GM21447 (cell line): ENCODE data around the gene ZNHIT2.

Source experiments
- ATAC-seq: cut with Tn5 transposase; IDR thresholded peaks from one replicate; pipeline ENCODE4 v1.9.1; 2021; ENCODE audit not compliant: unreplicated experiment

The ZNHIT2 gene

GRCh38 chr11:65134240-65134951, 16.9 kb upstream of the ZNHIT2 start, which contains the start of gene SYVN1:
Gene SYVN1, minus strand, starts transcription at chr11:65134519. Its CDS starts 918 bp downstream, at chr11:65133601.
- ATAC-seq, result peak; percentile 52

GRCh38 chr11:65133724-65134123, 16.2 kb upstream of the ZNHIT2 start:
- no peak for ATAC-seq

DNA sequence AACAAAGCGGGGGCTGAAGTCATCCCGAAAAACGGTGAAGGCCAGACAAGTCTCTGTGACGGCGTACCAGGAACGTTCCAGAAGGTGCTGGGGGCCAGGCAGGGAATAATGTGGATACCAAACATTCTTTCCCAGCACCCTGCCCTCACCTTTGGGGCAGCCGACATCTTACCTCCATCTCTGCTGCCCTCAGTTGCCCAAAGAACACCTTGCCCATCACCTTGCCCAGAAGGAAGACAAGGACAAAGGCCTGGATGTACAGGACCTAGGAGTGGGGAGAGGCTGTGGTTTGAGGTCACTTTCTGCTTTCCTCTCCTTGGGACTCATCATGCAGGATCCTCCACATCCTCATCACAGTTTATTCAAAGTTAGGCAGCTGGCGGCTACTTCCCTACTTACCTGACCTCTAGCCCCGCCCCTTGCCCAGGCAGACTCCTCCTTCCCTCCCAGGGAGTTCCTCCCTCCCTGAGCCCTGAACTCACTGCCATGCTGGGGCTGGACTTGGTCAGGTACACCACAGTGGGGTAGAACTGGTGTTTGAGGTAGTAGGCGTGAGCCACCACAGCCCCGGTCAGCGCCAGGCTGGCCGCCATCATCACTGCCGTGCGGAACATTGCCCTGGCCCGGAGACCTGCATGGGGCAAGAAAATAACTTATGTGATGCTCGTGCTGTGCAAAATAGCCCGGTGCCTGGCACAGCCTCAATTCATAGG, 15.6 kb upstream of the ZNHIT2 start:
- ATAC-seq, result no peak

DNA sequence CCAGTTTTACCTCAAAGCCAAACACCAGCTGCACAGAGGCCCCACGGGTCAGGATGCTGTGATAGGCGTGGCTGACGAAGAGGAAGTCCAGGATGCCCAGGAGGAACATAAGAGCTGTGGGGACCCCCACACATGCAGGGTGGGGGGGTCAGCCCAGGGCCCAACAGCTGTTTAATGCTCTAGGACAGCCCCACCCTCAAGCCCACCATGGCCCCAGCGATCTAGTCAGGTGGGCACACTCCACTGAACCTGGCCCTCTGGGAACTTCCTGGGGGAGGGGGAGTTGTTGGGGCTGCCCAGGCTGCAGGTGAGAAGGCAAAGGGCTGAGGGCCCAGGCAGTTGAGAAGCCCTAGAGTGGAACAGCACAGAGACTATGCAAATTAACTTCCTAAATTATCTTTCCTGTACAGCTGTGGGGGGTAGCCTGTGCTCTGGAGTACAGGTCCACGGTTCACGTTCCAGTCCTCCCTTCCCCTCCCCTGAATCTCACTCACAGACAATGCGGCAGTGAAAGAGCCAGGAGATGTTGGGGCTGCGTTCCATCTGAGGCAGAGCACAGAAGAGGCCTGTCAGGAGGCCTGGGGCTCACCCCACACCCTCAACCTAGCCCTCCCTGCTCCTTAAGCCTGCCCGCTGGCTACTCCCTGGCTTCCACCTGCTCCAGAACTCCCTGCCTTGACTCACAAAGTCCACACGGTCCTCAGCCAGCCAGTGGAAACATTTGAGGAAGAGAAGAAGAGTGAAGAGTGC, 14.9 kb upstream of the ZNHIT2 start:
- peak; percentile 39 for ATAC-seq

GRCh38 chr11:65131895-65132237, 14.4 kb upstream of the ZNHIT2 start:
- no peak for ATAC-seq

- ATAC-seq, result no peak
These were observed 13.9 kb upstream of the ZNHIT2 start for GRCh38 chr11:65131417-65131776.

DNA sequence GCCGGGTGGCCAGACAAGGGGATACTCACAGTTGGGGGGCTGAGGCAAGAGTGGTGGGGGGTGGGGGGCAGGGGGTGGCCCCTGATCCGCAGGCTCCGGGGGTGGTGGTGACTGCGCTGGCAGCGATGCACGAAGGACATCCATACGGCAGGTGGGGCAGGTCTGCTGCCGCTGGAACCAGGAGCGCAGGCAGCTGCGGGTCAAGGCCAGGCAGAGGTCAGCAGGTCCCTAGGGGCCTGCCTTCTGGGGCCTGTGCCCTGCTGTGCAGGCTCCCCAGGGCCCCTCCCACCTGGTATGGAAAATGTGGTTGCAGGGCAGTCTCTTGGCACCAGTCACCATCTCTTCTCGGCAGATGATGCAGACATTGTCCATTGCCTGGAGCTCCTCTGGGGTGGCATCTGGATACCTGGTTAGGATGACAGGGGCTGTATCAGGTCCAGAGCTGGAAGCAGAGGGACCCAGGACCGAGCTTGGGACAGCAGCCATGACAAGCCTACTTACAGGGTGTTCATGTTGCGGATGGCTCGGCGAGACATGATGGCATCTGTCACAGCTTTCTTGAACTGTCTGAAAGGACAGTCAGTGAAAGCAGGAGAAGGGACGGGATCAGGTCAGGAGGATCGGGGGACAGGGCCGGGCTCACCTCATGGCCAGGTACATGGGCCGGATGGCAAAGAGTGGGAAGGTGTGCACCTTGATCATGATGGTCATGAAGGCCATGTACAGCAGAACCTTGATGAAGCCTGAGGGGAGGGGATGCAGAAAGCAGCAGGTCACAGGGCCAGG, 13.3 kb upstream of the ZNHIT2 start:
- ATAC-seq, result no peak

DNA sequence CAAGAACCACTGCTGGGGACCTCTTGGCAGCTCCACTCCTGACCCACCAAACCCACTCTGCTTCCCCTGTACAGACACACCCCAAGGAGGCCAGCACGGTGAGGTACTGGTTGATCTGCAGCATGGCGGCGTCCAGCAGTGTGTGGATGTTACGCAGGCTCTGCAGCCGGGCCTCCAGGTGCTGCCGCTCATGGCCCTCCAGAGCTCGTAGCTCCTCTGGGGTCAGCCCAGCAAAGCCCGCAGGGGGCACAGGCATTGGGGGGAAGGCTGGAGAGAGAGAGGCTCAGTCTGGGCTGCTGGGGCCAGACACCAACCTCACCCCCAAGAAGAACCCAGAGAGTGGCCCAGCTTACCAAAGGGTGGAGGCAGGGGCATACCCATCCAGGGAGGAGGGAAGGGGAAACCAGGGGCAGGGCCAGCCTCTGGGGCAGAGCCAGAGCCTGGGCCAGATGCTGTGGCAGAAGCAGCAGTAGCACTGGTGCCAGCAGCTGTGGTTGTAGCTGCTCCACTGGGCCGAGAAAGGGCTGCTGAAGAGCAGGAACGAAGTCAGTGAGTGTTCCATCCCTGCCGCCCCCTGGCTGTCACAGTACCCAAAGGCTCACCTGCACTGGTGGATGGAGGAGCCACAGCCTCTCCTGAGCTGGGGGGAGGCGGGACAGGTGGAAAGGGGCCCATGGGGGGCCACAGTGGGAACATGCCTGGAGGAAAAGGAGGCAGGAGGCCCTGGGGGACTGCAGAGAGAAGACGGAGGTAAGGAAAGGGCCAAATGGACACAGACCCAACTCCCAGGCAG, 12.3 kb upstream of the ZNHIT2 start:
- no peak for ATAC-seq

- ATAC-seq, result no peak
These were observed 11.0 kb upstream of the ZNHIT2 start for GRCh38 chr11:65128182-65129145.

- no peak for ATAC-seq
These were observed 10.1 kb upstream of the ZNHIT2 start for GRCh38 chr11:65127473-65128181.

- no peak for ATAC-seq
These were observed 9.2 kb upstream of the ZNHIT2 start for GRCh38 chr11:65126624-65127274.

DNA sequence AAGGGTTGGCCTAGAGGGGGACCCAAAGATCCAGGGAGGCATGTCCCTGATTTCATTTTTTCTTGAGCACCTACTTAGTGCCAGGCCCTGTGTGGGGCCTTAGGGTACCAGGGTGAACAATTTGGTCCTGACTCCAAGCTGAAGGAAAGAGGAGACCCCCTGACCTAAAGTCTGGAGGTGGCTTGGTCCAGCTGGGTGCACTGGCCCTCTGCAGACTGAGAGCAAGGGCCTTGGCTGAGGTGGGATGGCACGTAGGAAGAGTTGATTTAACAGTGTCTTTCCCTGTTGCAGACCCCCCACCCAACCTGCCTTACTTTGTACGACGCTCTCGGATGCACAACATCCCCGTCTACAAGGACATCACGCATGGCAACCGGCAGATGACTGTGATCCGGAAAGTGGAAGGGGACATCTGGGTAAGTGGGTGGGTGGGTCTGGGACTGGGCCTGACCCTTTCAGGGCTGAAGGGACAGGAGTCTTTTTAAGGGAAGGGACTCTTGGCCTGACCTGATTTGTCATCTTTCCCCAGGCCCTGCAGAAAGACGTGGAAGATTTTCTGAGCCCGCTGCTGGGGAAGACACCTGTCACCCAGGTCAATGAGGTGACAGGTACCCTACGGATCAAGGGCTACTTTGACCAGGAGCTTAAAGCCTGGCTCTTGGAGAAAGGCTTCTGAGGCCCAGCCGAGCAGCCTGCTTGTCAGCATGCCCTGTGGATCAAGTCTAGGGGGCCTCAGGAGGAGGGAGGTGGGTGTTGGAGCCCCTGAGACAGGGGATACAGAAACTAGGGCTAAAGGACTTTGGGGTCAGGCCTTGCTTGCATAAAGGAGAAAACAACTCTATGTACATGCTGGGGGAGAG, 7.9 kb upstream of the ZNHIT2 start:
- ATAC-seq, result no peak

DNA sequence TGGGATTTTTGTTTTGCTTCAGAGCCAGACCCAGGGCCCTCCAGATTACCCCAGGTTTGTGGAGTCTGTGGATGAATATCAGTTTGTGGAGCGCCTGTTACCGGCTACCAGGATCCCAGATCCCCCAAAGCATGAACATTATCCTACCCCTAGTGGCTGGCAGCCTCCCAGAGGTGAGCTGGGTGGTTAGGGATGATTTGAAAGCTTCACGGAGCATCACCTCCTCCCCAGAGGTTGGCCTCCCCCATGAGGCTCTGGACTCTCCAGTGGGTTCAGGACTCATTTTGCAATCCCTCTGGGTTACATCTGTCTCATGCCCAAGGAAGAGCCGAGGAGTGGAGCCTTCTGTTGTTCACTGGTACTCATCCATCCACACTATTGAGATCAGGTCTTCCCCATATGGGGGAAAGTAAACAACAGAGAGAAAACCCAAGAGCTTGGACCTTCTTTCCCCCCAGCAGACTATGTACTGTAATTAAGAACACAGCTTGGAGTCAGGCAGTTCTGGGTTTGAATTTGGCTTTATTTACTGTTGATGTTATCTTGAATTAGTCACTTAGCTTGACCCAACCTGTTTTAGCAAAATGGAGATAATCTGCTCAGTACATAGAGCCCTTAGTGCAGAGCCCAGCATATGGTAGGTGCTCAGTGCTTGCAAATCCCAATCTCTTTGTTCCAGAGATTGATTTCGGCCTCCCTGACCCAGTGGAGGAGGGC, 7.1 kb upstream of the ZNHIT2 start:
- no peak for ATAC-seq

GRCh38 chr11:65121865-65122696, 4.6 kb upstream of the ZNHIT2 start, which contains the start of the genes FAU and MRPL49:
Gene FAU, minus strand, starts transcription at chr11:65122134. Its CDS starts 321 bp downstream, at chr11:65121813.
Gene MRPL49, plus strand, starts transcription at chr11:65122321. Its CDS starts 26 bp downstream, at chr11:65122347.
- peak; percentile 54 for ATAC-seq

GRCh38 chr11:65121447-65121864, 4.0 kb upstream of the ZNHIT2 start:
- ATAC-seq, result no peak
